Head of caudate nucleus (tissue), 42 donors: Measurements from ENCODE around the gene IARS1.
A peak's percentile ranks its signal among the peaks of the same experiment; 100 is the strongest.

Experiments used
- DNase-seq, 42 donors: peaks; one replicate each; pipeline versions ENCODE4 v3.0.0 to v3.0.0-alpha.2; 2020 to 2021; ENCODE audit warnings: mixed read lengths in 7 of 42
- intact Hi-C: fragments of 100-400 bp; cut with DNase I; formaldehyde crosslinking; loops from one replicate; pipeline ENCODE4 v1.15.0; 2022

IARS1 gene

DNA sequence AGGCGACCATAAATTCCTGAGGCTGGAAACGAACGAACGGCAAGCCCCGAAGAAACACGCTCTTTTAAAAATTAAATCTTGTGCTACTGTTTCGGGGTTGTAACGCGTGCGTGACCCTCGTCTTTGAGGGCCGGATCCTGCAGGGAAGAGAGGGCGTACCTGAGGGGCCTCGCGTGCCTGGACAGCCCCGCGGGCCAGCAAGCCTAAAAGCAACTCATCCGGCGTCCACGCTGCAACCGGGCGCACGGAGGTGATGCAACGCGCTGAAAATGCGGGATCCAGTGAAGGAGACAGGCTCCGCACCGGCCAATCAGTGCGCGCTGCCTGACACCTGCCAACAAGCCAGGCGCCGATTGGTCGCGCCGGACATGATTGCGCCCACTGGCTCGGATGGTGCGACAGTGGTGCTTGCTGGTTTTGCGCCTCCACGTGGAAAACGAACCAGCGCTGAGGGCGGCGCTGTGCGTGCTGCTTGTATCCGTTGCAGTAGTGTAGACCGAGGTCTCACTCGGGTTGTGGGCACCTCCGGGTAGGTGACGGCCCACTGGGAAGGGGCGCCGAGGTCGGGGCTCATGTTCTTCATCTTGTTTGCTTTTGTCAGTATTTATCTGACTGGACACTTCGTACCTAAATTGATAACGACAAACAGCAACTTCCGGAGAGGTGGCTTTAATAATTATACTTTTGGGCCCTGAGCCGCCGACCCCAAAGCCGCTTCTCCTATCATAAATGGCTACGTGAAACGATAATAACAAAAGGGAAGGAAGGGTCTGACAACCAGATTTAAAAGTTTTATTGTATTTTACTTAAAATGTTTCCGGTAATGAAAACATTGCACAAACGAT lies at the start of gene IARS1:
TSS of gene IARS1 (minus strand) at position 246 of the 845 bp plus-strand sequence. CDS start 4,278 bp downstream, outside the sequence.
- DNase-seq = peak; percentile 95 to 100 (median 99)
- intact Hi-C loops = no loop called here

DNA sequence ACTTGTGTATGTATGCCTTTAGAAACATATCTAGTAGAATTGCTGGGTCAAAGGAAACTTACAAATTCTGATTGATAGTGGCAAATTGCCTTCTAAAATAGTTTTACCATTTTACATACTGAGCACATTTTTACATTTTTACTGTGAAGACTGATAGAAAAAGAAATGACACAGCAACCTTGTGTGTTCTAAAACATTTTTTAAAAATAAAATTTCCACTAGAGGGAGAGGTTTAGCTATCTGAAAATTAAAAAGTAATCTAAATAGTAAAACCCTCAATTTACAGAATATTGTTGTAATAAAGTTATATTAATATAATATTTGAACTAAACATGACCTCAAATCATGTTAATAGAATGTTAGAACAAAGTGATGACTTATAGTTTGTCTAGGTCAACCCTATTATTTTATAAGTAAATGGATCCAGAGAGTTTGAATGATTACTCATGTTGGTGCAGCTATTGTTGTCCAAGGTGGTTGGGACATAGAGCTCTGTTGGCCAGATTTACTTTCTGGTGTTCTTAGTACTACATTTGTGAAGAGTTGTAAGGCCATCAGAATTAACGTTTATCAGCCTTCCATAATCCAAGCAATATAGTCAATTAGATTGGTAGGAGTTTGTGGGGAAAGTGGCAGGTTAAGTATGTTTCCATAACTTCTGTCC lies 49.5 kb upstream of the IARS1 start:
- intact Hi-C loops = no loop called here
- no peak for DNase-seq

DNA sequence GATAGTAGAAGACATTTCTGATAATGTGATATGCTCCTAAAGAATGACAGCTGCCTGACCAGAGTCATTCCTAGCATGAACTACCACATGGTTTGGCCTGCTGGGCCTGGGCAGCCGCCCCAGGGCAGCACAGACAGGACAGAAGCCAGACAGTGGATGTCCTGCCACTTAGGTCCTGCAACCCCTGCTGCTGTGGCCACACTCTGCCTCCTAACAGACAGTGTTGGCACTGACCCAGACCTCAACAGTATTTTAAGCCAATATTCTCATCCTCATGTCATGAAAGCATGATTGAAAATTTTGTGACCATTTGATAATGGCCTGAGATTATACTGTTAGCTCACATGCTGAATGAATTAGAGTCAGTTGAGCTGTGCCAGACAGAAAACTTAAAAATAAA lies 48.1 kb upstream of the IARS1 start:
- intact Hi-C loops = no loop called here

DNA sequence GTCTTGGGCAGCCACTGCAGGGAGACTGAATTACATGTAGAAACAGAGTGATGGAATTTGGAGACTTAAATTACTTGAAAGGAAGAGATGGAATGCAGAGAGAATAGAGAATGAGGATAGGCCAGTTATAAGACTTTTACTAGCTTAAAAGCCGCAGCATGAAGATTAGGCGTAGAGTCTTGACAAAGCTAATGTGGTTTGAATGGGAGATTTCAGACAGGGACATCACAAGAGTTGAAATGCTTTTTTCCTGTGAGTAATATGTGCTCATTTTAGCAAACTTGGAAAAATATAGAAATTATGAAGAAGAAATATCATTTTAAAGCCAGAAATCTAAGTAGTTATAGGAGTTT lies 39.8 kb upstream of the IARS1 start:
- intact Hi-C loops = no loop called here
- no peak for DNase-seq

More for the DNA sequence above, 48.1 kb upstream of the IARS1 start:
- DNase-seq = no peak

DNA sequence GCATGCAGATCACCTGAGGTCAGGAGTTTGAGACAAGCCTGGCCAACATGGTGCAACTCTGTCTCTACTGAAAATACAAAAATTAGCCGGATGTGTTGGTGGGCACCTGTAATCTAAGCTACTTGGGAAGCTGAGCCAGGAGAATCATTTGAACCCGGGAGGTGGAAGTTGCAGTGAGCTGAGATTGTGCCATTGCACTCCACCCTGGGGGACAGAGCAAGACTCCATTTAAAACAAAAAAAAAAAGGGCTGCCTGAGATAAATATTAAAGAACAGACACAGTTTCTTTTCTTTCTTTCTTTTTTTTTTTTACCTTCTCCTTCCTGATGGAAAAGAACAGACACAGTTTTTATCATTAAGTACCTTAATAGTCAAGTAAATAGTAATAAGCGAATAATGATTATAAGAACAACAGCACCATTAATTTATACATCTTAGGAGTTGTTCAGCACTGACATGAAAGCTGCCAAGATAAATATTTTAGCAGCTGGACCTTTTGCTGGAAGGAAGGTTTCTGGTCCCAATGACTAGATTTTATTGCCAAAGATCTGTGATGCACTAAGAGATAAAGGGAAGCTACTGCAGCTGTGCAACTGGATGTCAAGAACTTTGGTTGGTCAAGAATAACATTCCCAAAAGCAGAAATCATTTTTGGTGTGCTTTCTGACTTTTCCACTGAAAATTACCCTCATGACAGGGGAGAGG lies 39.2 kb upstream of the IARS1 start:
- intact Hi-C loops = no loop called here
- no peak for DNase-seq

DNA sequence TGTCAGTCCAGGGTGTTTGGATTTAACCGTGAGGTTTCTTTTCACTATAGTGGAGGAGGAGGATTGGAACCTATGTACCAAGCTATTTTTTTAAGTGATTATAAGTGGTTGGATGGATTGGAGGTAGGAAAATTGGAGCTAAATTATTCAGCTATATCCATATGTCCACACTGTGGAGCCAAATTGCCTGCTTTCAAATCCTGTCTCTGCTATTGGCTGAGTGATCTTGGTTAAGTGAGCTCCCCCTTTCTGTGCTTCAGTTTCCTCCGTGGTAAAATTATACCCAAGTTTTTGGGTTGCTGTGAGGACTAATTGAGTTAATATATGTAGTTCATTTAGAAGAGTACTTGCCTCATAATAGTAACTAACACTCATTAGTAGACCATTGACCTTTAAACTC lies 34.7 kb upstream of the IARS1 start:
- intact Hi-C loops = no loop called here
- DNase-seq = no peak

DNA sequence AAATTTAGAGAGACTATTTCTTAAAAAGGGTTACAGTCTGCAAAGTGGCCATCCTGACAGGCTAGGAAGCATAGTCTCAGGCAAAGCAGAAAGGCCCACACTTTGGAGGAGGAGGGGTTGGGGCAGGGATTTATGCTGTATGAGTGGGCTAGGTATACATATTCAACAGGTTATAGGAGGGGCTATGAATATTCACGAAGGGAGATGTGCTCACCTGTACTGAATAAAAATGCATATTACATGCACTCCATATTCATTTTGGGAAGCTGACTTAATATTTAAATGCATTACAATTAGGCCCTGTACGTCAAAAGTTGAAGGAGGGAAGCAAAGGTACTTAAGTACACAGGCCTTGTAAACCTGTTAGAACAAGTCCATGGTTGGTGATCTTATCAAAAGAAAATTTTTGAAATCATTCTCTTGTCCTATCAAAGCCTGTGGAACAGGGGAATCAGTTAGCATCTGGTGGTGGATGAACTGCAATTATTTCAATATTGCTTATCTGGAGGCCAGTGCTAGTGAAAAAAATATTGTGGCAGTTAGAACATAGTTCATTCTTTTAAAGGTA lies 33.9 kb upstream of the IARS1 start:
- intact Hi-C loops = no loop called here
- no peak for DNase-seq

DNA sequence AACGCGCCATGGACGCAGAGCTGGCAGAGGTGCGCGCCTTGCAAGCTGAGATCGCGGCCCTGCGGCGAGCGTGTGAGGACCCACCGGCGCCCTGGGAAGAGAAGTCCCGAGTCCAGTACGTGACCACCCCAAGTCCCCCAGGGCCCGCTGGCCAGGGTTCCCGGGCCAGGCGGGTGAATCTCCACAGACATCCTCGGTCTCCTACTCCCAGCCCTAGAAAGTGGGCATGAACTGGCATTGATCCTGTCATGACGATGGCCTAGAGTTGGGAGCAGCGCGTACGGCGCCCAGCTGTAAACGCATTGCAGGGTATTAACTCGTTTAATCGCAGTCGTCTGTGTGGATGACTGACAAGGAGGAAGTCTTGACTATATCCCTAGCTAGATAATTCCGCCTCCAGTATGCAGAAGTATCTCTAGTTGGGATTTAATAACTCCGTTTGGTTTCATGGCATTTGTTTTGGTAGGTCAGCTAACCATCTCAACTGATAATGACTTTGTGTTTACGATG lies 32.5 kb upstream of the IARS1 start:
- intact Hi-C loops = no loop called here
- no peak for DNase-seq

DNA sequence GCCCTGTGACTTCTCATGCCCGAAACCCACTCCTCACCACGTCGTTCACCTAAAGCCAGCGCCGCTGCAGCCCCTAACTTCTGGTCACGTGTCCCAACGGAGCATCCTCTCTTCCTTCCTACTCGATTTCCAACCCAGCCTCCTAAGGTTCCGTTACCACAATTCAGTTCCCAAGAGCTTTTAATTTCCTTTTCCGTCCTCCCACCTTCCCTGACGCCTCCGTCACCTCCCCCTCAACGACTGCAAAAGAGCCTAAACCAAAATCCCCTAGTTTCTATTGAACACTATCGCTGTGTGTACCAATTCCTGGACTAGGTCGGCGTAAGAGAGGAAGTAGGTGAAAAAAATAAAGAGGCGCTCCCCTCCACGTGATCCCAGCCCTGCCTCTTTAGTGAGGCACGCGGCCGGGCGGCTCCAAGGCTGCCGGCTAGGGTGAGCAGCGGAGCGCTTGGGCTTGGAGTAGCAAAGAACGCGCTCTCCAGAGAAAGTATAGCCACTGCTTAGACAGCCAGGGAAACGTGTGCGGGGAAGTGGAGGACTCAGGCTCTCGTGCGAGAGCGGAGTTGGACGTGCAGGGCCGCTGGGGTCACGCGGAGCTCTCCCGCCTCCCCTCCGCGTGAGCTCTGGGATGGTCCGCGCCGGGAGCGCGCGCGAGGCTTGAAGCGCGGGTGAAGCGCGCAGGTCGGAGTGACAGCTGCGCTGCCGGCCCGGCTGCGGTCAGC lies 31.9 kb upstream of the IARS1 start, which contains the start of the genes CENPP and NOL8:
TSS of gene CENPP (plus strand) at position 685 of the 722 bp plus-strand sequence.
TSS of gene NOL8 (minus strand) at position 82 of the 722 bp plus-strand sequence. CDS start 1,189 bp downstream, outside the sequence.
- intact Hi-C loops = no loop called here
- peak; percentile 82 to 95 (median 91) for DNase-seq

DNA sequence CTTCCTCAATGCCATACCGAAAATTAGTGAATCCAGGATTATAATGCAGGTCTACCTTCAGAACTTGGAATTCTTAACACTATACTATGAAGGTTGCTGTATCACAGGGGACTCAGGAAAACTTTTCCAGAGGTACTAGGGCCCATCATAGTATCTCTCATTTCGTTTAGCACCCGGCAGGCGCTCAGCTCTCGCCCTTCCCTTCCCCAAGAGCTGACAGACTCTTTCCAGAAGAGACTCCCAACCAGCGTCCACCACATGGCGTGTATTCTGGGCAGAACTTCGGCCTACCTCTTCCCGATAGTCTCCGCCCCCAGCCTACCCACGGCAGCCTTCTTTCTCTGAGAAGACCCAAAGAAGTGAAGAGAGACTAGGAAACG lies 31.4 kb upstream of the IARS1 start:
- DNase-seq = no peak
- intact Hi-C loops = no loop called here

DNA sequence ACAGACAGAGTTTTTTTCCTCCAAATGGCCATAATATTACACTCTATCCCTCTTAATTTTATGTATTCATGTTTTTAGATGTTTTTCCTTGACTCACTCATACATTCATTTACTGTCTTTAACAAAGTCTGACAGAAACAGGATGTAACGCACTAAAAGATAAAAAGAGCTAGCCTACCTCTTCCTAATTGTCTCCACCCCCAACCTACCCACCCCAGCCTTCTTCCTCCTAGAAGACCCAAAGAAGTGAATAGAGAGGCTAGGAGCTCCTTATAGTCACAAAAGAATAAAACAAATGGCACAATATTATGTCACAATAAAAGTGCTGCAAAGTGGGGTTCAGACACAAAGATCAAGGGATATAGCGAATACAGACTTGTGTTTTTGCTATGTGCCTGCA lies 30.9 kb upstream of the IARS1 start:
- intact Hi-C loops = no loop called here
- DNase-seq = no peak

DNA sequence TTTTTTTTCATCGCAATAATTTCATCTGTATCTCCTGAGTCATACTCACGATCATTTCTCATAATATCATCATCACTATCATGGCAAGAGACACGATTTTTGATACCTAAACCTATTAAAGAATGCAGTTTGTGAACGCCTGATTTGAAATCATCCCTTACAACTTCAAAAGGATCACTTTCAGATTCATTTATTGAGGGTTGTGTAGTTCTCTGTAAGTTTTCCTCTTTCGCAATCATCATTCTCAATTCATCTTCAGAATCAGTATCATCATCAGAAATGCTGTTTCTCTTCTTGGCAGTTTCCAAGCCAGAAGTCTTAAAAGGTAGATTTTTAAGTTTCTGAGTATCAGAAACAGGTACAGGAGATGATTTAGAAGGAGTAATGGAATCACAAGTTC lies 22.0 kb upstream of the IARS1 start:
- intact Hi-C loops = no loop called here
- no peak for DNase-seq

DNA sequence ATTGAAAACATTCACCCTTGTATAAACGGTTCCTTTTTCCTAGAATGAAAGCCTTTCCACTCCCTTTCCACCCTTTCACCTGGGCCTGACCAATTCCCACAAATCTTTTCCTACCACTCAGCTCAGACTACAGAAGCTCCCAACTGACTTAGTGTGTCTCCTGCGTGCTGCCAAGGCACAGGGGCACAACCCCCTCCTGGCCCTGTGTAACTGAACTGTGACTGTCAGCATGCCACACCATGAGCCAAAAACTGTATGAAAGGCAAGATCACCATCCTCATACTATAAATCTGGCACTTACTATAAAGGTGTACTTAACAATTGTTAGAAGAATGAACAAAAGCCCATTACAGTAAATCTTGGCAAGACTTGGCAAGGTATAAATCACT lies 20.1 kb upstream of the IARS1 start:
- DNase-seq = no peak
- intact Hi-C loops = no loop called here

DNA sequence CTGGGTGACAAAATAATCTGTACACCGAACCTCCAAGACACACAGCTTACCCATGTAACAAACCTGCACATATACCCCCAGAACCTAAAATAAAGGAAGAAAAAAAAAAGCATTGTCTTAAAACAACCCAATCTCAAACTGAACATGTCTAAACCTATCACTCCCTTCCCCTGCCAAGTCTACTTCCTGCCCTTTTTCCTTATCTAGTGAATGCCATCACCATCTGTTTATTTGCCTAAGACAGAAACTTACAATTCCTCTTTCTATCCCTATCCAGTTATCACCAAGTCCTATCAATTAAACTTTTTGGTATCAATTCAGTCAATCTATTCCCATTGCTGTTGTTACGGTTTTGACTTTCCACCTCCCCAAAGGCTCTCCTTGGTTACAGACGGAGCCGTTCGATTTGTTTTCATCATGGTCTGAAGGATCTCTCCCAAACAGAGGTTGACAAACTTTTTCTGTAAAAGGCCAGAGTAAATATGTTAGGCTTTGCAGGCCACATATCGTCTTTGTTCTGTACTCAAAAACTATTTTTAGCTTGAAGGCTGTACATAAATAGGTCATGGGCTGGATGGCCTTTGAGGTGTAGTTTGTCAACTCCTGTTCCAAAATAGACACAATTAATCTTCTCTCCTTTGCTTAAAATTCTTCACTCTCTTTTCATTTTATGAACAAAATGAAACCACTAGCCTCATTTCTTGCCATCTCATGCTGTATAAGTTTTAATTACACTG lies 19.6 kb upstream of the IARS1 start:
- no peak for DNase-seq
- intact Hi-C loops = no loop called here

DNA sequence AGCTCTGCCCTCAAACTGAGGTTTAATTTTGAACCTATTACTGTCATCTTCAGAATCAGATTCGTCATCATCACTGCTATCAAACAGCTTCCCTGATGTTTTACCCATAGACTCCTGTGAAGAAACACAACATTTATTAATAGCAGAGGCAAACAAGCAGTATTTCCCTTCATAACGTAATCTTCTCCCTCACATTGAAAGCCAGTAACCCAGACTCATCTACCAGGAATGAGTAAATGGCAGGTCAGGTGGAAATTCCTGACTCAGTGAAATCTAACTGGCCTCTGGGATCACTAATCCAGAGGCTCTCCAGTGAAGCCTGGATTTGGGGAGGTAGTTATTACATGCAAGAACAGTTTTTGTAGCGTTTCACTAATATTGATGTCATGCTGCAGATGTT lies 17.1 kb upstream of the IARS1 start:
- intact Hi-C loops = no loop called here
- DNase-seq = no peak

DNA sequence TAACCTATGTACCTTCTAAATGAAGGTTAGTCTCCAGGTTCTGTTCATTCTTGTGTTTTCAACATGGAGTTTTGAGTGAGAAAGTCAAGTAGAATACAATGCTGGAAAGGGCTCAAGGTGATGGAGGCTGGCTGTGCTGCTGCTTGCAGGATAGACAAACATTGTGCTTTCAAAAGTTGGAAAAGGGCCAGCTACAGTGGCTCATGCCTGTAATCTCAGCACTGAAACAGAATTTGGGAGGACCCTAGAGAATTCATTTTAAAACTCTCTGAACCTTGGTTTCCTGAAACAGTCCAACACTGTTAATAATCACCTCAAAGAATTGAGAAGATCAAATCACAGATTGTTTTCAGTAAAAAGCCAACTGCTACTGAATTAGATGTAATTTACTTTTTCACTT lies 15.4 kb upstream of the IARS1 start:
- intact Hi-C loops = loop anchor here (10.0 kb wide), 1 partner anchor 174 kb away; no protein-coding TSS in a partner anchor
- DNase-seq = no peak

DNA sequence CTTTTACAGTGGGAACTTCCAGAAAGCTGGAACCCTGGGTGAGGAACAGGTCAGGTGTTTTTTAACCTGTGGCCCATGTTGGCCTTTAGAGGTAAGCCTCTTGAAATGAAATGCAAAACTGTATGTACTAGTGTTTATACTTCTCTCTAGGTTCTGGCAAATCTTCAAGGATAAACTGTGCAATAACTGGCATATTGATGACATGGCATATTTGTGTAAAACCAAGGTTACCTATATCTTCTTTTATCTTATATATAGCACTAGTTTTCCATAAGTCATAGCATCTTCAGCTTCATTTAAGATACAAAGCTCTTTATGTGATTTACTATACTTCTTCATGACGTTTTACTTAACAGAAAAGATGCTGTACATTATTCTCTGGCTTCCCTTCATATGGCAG lies 7.4 kb upstream of the IARS1 start:
- intact Hi-C loops = loop anchor here (10.0 kb wide), 1 partner anchor 166 kb away; no protein-coding TSS in a partner anchor
- no peak for DNase-seq

DNA sequence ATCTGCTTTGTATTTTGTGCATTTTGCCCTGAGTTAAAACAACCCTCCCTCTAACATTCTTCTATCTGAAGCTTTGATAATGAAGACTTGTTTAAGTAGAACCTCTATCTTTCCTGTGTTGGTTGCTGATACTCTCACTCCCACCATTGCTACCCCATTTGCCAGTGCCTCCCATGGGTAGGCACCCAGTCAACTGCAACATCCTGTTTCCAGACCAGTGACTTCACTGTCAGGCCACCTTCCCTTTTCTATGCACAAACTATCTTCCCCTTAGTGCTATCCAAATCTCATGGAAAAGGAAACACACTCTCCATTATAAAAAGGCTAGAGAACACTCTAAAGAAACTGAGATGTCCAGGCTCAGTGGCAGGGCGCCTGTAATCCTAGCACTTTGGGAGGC lies 5.6 kb upstream of the IARS1 start:
- DNase-seq = no peak
- intact Hi-C loops = no loop called here
